Neural progenitor cell (in vitro differentiated cells): Measurements from ENCODE around the gene OR4C45.

Source experiments
- CTCF ChIP-seq: fragments of 200-600 bp; sonication (generic); IDR thresholded peaks from 2 replicates; pipeline ENCODE4 v1.5.1; 2017; ENCODE audit warnings: antibody characterized with exemption, mild to moderate bottlenecking
- EZH2phosphoT487 ChIP-seq: fragments of 200-600 bp; sonication (generic); IDR thresholded peaks from 2 replicates; pipeline ENCODE4 v1.6.1; 2017; ENCODE audit warnings: antibody characterized with exemption

GRCh38 chr11:50080256-50080655 lies 47.6 kb downstream of the OR4C45 start:
- TF ChIP-seq CTCF = no peak
- no peak for TF ChIP-seq EZH2phosphoT487
